MM.1S (cell line): Measurements from ENCODE around the gene MRPL16.

ENCODE experiments used
- DNase-seq: peaks from one replicate; pipeline ENCODE4 v3.0.0-alpha.2; 2015
- H2AFZ ChIP-seq: fragments of 300-600 bp; sonication (generic); 2 replicates; pipeline ENCODE4 v1.6.0; 2016; ENCODE audit warnings: antibody characterized with exemption, low read length
- H3F3A ChIP-seq: fragments of 300-600 bp; sonication (generic); 2 replicates; pipeline ENCODE4 v1.6.1; 2016; ENCODE audit warnings: mild to moderate bottlenecking, antibody characterized with exemption, low read length, moderate library complexity, mixed read lengths; ENCODE audit not compliant: insufficient read depth
- H3K27ac ChIP-seq: fragments of 300-600 bp; sonication (generic); 2 replicates; pipeline ENCODE4 v1.5.1; 2016; ENCODE audit warnings: mild to moderate bottlenecking, low read length
- H3K27me3 ChIP-seq: fragments of 300-600 bp; sonication (generic); replicated peaks from 2 replicates; pipeline ENCODE4 v1.6.0; 2016; ENCODE audit warnings: low read length; ENCODE audit not compliant: insufficient read depth
- H3K36me3 ChIP-seq: fragments of 300-600 bp; sonication (generic); replicated peaks from 2 replicates; pipeline ENCODE4 v1.6.1; 2016; ENCODE audit warnings: mild to moderate bottlenecking, low read length, mixed read lengths; ENCODE audit not compliant: insufficient read depth
- H3K4me1 ChIP-seq: fragments of 300-600 bp; sonication (generic); 2 replicates; pipeline ENCODE4 v1.6.1; 2016; ENCODE audit warnings: low read length, mixed read lengths
- H3K4me2 ChIP-seq: fragments of 300-600 bp; sonication (generic); 2 replicates; pipeline ENCODE4 v1.6.0; 2016; ENCODE audit warnings: low read depth, low read length
- H3K4me3 ChIP-seq: fragments of 300-600 bp; sonication (generic); 2 replicates; pipeline ENCODE4 v1.5.1; 2016; ENCODE audit warnings: low read length, mixed read lengths
- H3K79me2 ChIP-seq: fragments of 300-600 bp; sonication (generic); 2 replicates; pipeline ENCODE4 v1.6.1; 2016; ENCODE audit warnings: mixed run types, low read length, mixed read lengths
- H3K9ac ChIP-seq: fragments of 300-600 bp; sonication (generic); 2 replicates; pipeline ENCODE4 v1.6.1; 2016; ENCODE audit warnings: low read length, mixed read lengths
- H3K9me2 ChIP-seq: fragments of 300-600 bp; sonication (generic); replicated peaks from 2 replicates; pipeline ENCODE4 v1.6.1; 2016; ENCODE audit warnings: mild to moderate bottlenecking, low read length, mixed read lengths; ENCODE audit not compliant: insufficient read depth
- H3K9me3 ChIP-seq: fragments of 300-600 bp; sonication (generic); replicated peaks from 2 replicates; pipeline ENCODE4 v1.6.1; 2016; ENCODE audit warnings: mild to moderate bottlenecking, low read length, mixed read lengths; ENCODE audit not compliant: insufficient read depth
- H4K20me1 ChIP-seq: fragments of 300-600 bp; sonication (generic); 2 replicates; pipeline ENCODE4 v1.6.1; 2016; ENCODE audit warnings: mild to moderate bottlenecking, low read length, moderate library complexity, mixed read lengths; ENCODE audit not compliant: insufficient read depth
- CTCF ChIP-seq: fragments of 300-600 bp; sonication (generic); IDR thresholded peaks from 2 replicates; pipeline ENCODE4 v1.5.1; 2016; ENCODE audit warnings: antibody characterized with exemption, low read length, mixed read lengths
- EZH2 ChIP-seq: fragments of 300-600 bp; sonication (generic); optimal IDR thresholded peaks from 2 replicates; pipeline ENCODE3; 2017; ENCODE audit warnings: low read depth, mild to moderate bottlenecking, antibody characterized with exemption, low read length, mixed read lengths
- EZH2phosphoT487 ChIP-seq: fragments of 300-600 bp; sonication (generic); IDR thresholded peaks from 2 replicates; pipeline ENCODE4 v1.6.1; 2018; ENCODE audit warnings: antibody characterized with exemption, low read length

The MRPL16 gene

DNA sequence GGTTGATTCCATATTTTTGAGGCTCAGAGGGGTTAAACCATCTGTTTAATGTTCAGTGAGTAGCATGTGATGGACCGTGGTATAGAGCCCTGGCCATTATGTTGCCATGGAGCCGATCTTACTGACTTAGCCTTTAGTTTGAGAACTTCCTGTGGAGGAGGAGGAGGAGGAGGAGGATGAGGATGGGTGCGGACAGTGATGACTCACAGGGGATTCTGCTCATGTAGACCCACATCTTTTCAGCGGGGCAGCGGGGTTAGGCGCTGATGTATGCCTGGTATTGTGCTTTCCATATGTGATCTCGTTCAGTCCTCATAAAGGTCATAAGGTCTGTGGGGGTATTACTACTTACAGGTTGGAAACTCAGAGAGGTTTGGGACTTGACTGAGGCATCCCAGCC is 41.5 kb downstream of the MRPL16 start:
- no peaks in the 10 kb centered on the region for H3F3A ChIP-seq
- no peaks in the 10 kb centered on the region for H3K9me2 ChIP-seq
- H3K36me3 ChIP-seq = no peaks in the 10 kb centered on the region
- no peaks in the 10 kb centered on the region for H3K27me3 ChIP-seq
- no peaks in the 10 kb centered on the region for H4K20me1 ChIP-seq
- H2AFZ ChIP-seq = no peak overlapping the region
- H3K9me3 ChIP-seq = no peaks in the 10 kb centered on the region
- DNase-seq = no peak
- H3K4me2 ChIP-seq = no peak overlapping the region
- H3K4me3 ChIP-seq = no peak overlapping the region
- H3K27ac ChIP-seq = no peak overlapping the region
- TF ChIP-seq CTCF (no peak), EZH2 (no peak), EZH2phosphoT487 (no peak)
- H3K4me1 ChIP-seq = no peaks in the 10 kb centered on the region
- peaks cover 67% of the 10 kb centered on the region for H3K79me2 ChIP-seq
- no peak overlapping the region for H3K9ac ChIP-seq

- no peak overlapping the region for H3K9ac ChIP-seq
- H3K4me3 ChIP-seq = no peak overlapping the region
- no peak for DNase-seq
- H3K4me1 ChIP-seq = no peaks in the 10 kb centered on the region
- no peak overlapping the region for H3K27ac ChIP-seq
- no peaks in the 10 kb centered on the region for H4K20me1 ChIP-seq
- peaks cover 83% of the 10 kb centered on the region for H3K79me2 ChIP-seq
- H3K36me3 ChIP-seq = no peaks in the 10 kb centered on the region
- no peaks in the 10 kb centered on the region for H3K9me2 ChIP-seq
- H3F3A ChIP-seq = no peaks in the 10 kb centered on the region
- no peak overlapping the region for H2AFZ ChIP-seq
- TF ChIP-seq EZH2phosphoT487 = no peak
- TF ChIP-seq CTCF = no peak
- TF ChIP-seq EZH2 = no peak
- H3K9me3 ChIP-seq = no peaks in the 10 kb centered on the region
- H3K4me2 ChIP-seq = no peak overlapping the region
- no peaks in the 10 kb centered on the region for H3K27me3 ChIP-seq
Observed at GRCh38 chr11:59767225-59767611, 43.4 kb downstream of the MRPL16 start.

DNA sequence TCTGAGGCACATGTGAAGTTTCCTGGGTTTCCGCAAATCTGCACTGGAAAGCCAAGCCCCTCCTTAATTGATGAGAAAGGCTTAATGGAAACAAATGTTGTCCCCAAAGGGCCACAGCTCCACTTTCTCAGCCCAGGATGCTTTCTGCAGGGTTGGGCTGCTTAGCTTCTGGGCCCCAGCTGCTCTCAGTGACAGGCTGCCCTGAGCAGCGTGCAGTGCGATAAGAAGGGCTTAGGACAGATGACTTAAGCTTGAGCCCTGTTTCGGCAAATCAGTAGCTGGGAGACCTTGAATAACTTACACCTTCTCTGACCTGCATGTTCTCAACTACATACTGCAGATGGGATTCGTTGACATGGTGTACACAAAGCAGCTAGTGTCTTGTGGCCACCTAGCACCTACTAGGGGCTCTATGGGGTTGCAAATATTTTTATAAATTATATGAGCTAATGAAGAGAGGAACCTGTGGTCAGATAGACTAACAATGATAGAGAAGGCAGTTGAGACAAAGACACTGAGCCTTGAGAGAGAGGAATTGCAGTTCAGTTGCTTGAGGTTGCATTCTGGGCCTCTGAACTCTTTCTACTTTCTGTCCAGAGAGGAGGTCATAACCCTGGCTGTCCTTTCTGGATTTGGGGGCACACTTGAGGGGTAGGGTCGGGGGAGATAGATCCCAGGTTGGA is 43.9 kb downstream of the MRPL16 start:
- H3F3A ChIP-seq = no peaks in the 10 kb centered on the region
- no peaks in the 10 kb centered on the region for H3K36me3 ChIP-seq
- no peaks in the 10 kb centered on the region for H3K27me3 ChIP-seq
- H3K9ac ChIP-seq = no peak overlapping the region
- peaks cover 87% of the 10 kb centered on the region for H3K79me2 ChIP-seq
- no peak for DNase-seq
- no peaks in the 10 kb centered on the region for H3K4me1 ChIP-seq
- H4K20me1 ChIP-seq = no peaks in the 10 kb centered on the region
- no peak overlapping the region for H3K27ac ChIP-seq
- no peaks in the 10 kb centered on the region for H3K9me2 ChIP-seq
- no peak overlapping the region for H3K4me2 ChIP-seq
- H2AFZ ChIP-seq = no peak overlapping the region
- H3K4me3 ChIP-seq = no peak overlapping the region
- no peaks in the 10 kb centered on the region for H3K9me3 ChIP-seq
- TF ChIP-seq EZH2phosphoT487 (no peak), CTCF (no peak), EZH2 (no peak)
